ENCODE results near the gene HM13. TPM values are rescaled to one million over a fixed set of nuclear protein-coding genes. Genes with fewer than 3 reads are reported as not detected.

Gene HM13
- total and polyA plus RNA-seq, 2 of the 13 experiments (the other 11 are each of a cell fraction or from before 2014, with no cell fraction given) = 118 to 243 TPM

DNA sequence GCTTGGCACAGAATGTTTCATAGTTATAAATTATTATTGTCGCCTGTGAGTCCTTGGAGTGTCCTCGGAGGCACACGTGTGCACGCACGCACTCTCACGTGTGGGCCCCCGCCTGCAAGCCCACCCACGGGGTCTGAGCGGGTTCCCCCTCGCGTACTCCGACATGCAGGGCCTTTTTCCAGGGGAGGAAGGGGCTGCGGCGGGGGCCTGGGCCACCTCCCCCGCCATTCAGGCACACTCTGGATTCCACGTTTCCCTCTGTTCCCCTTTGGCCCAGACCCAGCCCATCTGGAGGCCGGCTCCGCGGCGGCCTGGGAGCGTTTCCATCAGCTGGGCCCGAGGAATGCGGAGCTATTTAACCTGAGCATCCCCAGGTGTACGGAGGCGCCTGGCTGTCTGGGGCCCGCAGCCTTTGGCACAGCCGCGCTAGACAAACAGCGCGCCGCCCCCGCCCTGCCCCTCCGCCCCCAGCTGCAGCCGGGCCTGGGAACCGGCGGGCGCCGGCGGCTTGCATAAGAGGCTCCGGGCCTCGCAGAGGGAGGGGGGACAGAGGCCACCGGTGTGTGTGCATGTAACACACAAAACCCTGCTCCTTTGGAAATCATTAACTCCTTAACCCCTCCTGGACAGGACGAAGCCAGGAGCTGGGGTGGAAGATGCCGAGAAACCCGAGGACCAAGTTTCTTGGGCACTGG is 94.2 kb downstream of the HM13 start (continued):
- TF ChIP-seq ZNF138 (CRISPR knock-in tag; IDR thresholded peaks at IDR 0.05; ENCODE audit: low read depth) (peak; percentile 96), NAIF1 (CRISPR knock-in tag; IDR thresholded peaks at IDR 0.05; ENCODE audit: borderline replicate concordance) (peak; percentile 94; the same call in 1 of the 2 replicates), RARA (CRISPR knock-in tag; IDR thresholded peaks at IDR 0.05) (peak; percentile 100), NCOR1 (IDR thresholded peaks at IDR 0.05; ENCODE audit: borderline replicate concordance, low read length) (peak; percentile 100), GATA4 (IDR thresholded peaks at IDR 0.05; ENCODE audit: borderline replicate concordance, low read depth) (peak; percentile 98), ARHGAP35 (CRISPR knock-in tag; IDR thresholded peaks at IDR 0.05; ENCODE audit: borderline replicate concordance) (peak; percentile 99), PCBP1 (IDR thresholded peaks at IDR 0.05; ENCODE audit: borderline replicate concordance, low read depth, low read length) (peak; percentile 98), CEBPG (CRISPR knock-in tag; IDR thresholded peaks at IDR 0.05) (peak; percentile 97), ZIK1 (CRISPR knock-in tag; IDR thresholded peaks at IDR 0.05; ENCODE audit: borderline replicate concordance, low read depth) (peak; percentile 43), FOXO1 (CRISPR knock-in tag; IDR thresholded peaks at IDR 0.05) (peak; percentile 99), ZNF350 (CRISPR knock-in tag; IDR thresholded peaks at IDR 0.05; ENCODE audit: borderline replicate concordance, low read depth) (peak; percentile 99), ZNF34 (CRISPR knock-in tag; IDR thresholded peaks at IDR 0.05; ENCODE audit: borderline replicate concordance) (peak; percentile 98; the same call in 1 of the 2 replicates)
- TF ChIP-seq, protein P1, sequence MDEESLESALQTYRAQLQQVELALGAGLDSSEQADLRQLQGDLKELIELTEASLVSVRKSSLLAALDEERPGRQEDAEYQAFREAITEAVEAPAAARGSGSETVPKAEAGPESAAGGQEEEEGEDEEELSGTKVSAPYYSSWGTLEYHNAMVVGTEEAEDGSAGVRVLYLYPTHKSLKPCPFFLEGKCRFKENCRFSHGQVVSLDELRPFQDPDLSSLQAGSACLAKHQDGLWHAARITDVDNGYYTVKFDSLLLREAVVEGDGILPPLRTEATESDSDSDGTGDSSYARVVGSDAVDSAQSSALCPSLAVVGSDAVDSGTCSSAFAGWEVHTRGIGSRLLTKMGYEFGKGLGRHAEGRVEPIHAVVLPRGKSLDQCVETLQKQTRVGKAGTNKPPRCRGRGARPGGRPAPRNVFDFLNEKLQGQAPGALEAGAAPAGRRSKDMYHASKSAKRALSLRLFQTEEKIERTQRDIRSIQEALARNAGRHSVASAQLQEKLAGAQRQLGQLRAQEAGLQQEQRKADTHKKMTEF (CRISPR knock-in tag; IDR thresholded peaks at IDR 0.05) = peak; percentile 100
- TF ChIP-seq, protein P2, sequence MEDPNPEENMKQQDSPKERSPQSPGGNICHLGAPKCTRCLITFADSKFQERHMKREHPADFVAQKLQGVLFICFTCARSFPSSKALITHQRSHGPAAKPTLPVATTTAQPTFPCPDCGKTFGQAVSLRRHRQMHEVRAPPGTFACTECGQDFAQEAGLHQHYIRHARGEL (CRISPR knock-in tag; IDR thresholded peaks at IDR 0.05) = peak; percentile 94
- TF ChIP-seq, protein P3, sequence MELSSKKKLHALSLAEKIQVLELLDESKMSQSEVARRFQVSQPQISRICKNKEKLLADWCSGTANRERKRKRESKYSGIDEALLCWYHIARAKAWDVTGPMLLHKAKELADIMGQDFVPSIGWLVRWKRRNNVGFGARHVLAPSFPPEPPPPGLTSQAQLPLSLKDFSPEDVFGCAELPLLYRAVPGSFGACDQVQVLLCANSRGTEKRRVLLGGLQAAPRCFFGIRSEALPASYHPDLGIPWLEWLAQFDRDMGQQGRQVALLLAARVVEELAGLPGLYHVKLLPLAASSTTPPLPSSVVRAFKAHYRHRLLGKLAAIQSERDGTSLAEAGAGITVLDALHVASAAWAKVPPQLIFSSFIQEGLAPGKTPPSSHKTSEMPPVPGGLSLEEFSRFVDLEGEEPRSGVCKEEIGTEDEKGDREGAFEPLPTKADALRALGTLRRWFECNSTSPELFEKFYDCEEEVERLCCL (CRISPR knock-in tag; IDR thresholded peaks at IDR 0.05; ENCODE audit: borderline replicate concordance) = peak; percentile 94; the same call in 1 of the 2 replicates
- TF ChIP-seq, protein P4, sequence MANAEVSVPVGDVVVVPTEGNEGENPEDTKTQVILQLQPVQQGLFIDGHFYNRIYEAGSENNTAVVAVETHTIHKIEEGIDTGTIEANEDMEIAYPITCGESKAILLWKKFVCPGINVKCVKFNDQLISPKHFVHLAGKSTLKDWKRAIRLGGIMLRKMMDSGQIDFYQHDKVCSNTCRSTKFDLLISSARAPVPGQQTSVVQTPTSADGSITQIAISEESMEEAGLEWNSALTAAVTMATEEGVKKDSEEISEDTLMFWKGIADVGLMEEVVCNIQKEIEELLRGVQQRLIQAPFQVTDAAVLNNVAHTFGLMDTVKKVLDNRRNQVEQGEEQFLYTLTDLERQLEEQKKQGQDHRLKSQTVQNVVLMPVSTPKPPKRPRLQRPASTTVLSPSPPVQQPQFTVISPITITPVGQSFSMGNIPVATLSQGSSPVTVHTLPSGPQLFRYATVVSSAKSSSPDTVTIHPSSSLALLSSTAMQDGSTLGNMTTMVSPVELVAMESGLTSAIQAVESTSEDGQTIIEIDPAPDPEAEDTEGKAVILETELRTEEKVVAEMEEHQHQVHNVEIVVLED (CRISPR knock-in tag; IDR thresholded peaks at IDR 0.05; ENCODE audit: borderline replicate concordance) = peak; percentile 92
- TF ChIP-seq, protein P5, sequence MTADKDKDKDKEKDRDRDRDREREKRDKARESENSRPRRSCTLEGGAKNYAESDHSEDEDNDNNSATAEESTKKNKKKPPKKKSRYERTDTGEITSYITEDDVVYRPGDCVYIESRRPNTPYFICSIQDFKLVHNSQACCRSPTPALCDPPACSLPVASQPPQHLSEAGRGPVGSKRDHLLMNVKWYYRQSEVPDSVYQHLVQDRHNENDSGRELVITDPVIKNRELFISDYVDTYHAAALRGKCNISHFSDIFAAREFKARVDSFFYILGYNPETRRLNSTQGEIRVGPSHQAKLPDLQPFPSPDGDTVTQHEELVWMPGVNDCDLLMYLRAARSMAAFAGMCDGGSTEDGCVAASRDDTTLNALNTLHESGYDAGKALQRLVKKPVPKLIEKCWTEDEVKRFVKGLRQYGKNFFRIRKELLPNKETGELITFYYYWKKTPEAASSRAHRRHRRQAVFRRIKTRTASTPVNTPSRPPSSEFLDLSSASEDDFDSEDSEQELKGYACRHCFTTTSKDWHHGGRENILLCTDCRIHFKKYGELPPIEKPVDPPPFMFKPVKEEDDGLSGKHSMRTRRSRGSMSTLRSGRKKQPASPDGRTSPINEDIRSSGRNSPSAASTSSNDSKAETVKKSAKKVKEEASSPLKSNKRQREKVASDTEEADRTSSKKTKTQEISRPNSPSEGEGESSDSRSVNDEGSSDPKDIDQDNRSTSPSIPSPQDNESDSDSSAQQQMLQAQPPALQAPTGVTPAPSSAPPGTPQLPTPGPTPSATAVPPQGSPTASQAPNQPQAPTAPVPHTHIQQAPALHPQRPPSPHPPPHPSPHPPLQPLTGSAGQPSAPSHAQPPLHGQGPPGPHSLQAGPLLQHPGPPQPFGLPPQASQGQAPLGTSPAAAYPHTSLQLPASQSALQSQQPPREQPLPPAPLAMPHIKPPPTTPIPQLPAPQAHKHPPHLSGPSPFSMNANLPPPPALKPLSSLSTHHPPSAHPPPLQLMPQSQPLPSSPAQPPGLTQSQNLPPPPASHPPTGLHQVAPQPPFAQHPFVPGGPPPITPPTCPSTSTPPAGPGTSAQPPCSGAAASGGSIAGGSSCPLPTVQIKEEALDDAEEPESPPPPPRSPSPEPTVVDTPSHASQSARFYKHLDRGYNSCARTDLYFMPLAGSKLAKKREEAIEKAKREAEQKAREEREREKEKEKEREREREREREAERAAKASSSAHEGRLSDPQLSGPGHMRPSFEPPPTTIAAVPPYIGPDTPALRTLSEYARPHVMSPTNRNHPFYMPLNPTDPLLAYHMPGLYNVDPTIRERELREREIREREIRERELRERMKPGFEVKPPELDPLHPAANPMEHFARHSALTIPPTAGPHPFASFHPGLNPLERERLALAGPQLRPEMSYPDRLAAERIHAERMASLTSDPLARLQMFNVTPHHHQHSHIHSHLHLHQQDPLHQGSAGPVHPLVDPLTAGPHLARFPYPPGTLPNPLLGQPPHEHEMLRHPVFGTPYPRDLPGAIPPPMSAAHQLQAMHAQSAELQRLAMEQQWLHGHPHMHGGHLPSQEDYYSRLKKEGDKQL (CRISPR knock-in tag; IDR thresholded peaks at IDR 0.05; ENCODE audit: low read depth) = peak; percentile 98

All from HepG2 (cell line).